Ishikawa (cell line): ENCODE measurements around the gene STAB1.

Experiments used
- CEBPB ChIP-seq: IDR thresholded peaks from 2 replicates; pipeline ENCODE4 v1.6.1; 2012
- EP300 ChIP-seq: IDR thresholded peaks from 2 replicates; pipeline ENCODE4 v1.6.1; 2012; ENCODE audit warnings: borderline replicate concordance
- MAX ChIP-seq: IDR thresholded peaks from 2 replicates; pipeline ENCODE4 v1.6.1; 2012
- NFIC ChIP-seq: IDR thresholded peaks from 2 replicates; pipeline ENCODE4 v1.6.1; 2012
- RAD21 ChIP-seq: IDR thresholded peaks from 2 replicates; pipeline ENCODE4 v1.6.1; 2012; ENCODE audit warnings: low read depth
- TAF1 ChIP-seq: IDR thresholded peaks from 2 replicates; pipeline ENCODE4 v1.6.1; 2012; ENCODE audit warnings: low read depth, mild to moderate bottlenecking
- TCF12 ChIP-seq: IDR thresholded peaks from 2 replicates; pipeline ENCODE4 v1.6.1; 2012; ENCODE audit warnings: low read depth
- TEAD4 ChIP-seq: IDR thresholded peaks from 2 replicates; pipeline ENCODE4 v1.6.1; 2012
- USF1 ChIP-seq: IDR thresholded peaks from 2 replicates; pipeline ENCODE4 v1.6.1; 2012
- YY1 ChIP-seq: IDR thresholded peaks from 2 replicates; pipeline ENCODE4 v1.6.1; 2012; ENCODE audit warnings: low read depth
- TF ChIP-seq, protein P1 (sequence below): IDR thresholded peaks from 2 replicates; pipeline ENCODE4 v1.6.1; 2012; ENCODE audit warnings: low read depth, mild to moderate bottlenecking

- TF ChIP-seq NFIC (no peak), EP300 (no peak), RAD21 (no peak), TEAD4 (no peak), MAX (no peak), TAF1 (no peak), YY1 (no peak), CEBPB (no peak), TCF12 (no peak), USF1 (no peak)
- TF ChIP-seq, protein P1, sequence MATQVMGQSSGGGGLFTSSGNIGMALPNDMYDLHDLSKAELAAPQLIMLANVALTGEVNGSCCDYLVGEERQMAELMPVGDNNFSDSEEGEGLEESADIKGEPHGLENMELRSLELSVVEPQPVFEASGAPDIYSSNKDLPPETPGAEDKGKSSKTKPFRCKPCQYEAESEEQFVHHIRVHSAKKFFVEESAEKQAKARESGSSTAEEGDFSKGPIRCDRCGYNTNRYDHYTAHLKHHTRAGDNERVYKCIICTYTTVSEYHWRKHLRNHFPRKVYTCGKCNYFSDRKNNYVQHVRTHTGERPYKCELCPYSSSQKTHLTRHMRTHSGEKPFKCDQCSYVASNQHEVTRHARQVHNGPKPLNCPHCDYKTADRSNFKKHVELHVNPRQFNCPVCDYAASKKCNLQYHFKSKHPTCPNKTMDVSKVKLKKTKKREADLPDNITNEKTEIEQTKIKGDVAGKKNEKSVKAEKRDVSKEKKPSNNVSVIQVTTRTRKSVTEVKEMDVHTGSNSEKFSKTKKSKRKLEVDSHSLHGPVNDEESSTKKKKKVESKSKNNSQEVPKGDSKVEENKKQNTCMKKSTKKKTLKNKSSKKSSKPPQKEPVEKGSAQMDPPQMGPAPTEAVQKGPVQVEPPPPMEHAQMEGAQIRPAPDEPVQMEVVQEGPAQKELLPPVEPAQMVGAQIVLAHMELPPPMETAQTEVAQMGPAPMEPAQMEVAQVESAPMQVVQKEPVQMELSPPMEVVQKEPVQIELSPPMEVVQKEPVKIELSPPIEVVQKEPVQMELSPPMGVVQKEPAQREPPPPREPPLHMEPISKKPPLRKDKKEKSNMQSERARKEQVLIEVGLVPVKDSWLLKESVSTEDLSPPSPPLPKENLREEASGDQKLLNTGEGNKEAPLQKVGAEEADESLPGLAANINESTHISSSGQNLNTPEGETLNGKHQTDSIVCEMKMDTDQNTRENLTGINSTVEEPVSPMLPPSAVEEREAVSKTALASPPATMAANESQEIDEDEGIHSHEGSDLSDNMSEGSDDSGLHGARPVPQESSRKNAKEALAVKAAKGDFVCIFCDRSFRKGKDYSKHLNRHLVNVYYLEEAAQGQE: no peak
Observed at GRCh38 chr3:52512727-52513126, 17.6 kb downstream of the STAB1 start.
